ENCODE measurements around the gene ELAPOR1.

ELAPOR1 gene

GRCh38 chr1:109109906-109110305 lies 4.0 kb upstream of the ELAPOR1 start:
- CTCF ChIA-PET, result interaction anchor here (0.9 to 4.3 kb wide), 6 partner anchors 10 to 289 kb away, joined by 3 to 42 read pairs (median 4); no protein-coding TSS in a partner anchor
- 85% methylated on average over 3 of the region's 3 CpGs for WGBS (ENCODE audit: insufficient coverage)
- DNase-seq, result no peak

DNA sequence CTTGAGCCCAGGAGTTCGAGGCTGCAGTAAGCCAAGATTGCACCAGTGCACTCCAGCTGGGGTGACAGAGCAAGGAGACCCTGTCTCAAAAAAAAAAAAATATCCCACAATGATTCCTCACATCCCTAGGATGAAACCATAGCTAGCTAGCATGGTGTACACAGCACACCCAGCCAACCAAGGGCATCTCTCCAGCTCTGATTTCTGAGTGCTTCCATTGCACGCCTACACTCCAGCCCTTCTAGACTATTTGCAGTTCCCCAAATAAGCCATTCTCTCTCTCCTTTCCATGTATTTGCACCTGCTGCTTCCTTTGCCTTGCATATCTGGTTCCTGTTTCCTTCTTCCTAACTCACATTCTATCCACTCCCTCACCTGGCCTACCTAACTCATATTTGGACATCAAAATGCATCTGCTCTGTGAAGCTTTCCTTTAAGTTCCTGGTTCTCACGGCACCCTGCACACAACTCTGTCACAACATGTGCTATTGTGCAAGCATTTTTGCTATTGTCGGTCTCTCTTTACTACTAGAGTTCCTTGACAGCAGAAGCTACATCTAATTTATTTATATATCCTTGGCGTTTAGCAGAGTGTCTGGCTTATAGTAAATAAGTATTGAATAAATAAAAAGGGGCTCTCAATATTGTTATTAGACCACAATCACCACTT lies 2.4 kb upstream of the ELAPOR1 start:
- no peak overlapping the region for H3K4me3 ChIP-seq (ENCODE audit: control insufficient read depth in 1 of 7, extremely low read depth in 1 of 7, insufficient read depth in 4 of 7, low read depth in 2 of 7, low read length in 6 of 7)

More at GRCh38 chr1:109109906-109110305, 4.0 kb upstream of the ELAPOR1 start:
- peaks cover 9 to 53% (median 17%) of the 10 kb centered on the region in 5 experiments for H3K27me3 ChIP-seq (replicated peaks in 2 of 5; ENCODE audit: control insufficient read depth in 4 of 5, insufficient read depth in 5 of 5, low read length in 4 of 5)
- no peaks in the 10 kb centered on the region for H3K9me3 ChIP-seq (ENCODE audit: control extremely low read depth in 1 of 5, control insufficient read depth in 4 of 5, insufficient read depth in 2 of 5, low read depth in 1 of 5, low read length in 4 of 5)
- H3K4me3 ChIP-seq (ENCODE audit: control insufficient read depth in 1 of 7, extremely low read depth in 1 of 7, insufficient read depth in 4 of 7, low read depth in 2 of 7, low read length in 6 of 7), result no peak overlapping the region
- H3K4me1 ChIP-seq (ENCODE audit: control extremely low read depth in 1 of 4, control insufficient read depth in 4 of 4, insufficient read depth in 4 of 4, low read length in 3 of 4), result peaks cover 0 to 24% (median 22%) of the 10 kb centered on the region in 4 experiments
- H3K27ac ChIP-seq (ENCODE audit: insufficient read depth in 1 of 2, low read depth in 1 of 2, low read length in 2 of 2, poor library complexity in 1 of 2, severe bottlenecking in 2 of 2), result no peak overlapping the region
- POLR2A ChIA-PET, result no interaction called here
- no peaks in the 10 kb centered on the region for H3K36me3 ChIP-seq (ENCODE audit: control insufficient read depth in 4 of 4, insufficient read depth in 4 of 4, low read length in 3 of 4)

DNA sequence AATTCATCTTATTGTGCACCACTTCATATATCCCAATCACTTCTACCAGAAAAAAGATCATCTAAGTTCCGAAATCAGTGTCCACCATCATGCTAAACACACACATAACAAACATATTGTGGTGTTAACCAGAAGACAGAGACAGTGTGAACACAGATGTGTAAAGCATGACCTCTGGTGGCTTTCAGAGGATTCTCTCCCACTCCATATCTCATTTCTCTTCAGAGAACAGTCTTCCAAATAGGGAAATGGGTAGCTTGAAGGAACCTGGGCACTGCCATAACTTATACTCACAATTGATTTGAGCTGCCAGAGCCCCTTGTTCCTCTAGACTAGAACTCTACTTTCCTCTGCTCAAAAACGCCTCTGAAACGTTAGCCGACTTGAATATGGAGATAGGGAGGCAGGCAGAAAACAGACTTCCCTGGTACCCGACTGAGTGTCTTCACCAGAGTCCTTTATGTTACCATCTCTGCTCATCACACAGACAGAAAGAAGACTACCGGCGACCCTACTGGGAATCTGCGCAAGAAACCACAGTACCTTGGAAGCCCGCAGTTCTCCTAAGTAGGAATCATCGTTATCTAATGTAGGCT lies 1.8 kb upstream of the ELAPOR1 start:
- H3K4me1 ChIP-seq (ENCODE audit: control extremely low read depth in 1 of 4, control insufficient read depth in 4 of 4, insufficient read depth in 4 of 4, low read length in 3 of 4), result peaks cover 0 to 24% (median 22%) of the 10 kb centered on the region in 4 experiments
- H3K36me3 ChIP-seq (ENCODE audit: control insufficient read depth in 4 of 4, insufficient read depth in 4 of 4, low read length in 3 of 4), result no peaks in the 10 kb centered on the region
- WGBS (ENCODE audit: insufficient coverage), result 39% methylated on average over 6 of the region's 10 CpGs
- peak overlapping the region in 2 of 7 experiments; percentile 64 to 69 for H3K4me3 ChIP-seq (ENCODE audit: control insufficient read depth in 1 of 7, extremely low read depth in 1 of 7, insufficient read depth in 4 of 7, low read depth in 2 of 7, low read length in 6 of 7)
- H3K9me3 ChIP-seq (ENCODE audit: control extremely low read depth in 1 of 5, control insufficient read depth in 4 of 5, insufficient read depth in 2 of 5, low read depth in 1 of 5, low read length in 4 of 5), result no peaks in the 10 kb centered on the region
- peak; percentile 61 to 64 (median 62) for DNase-seq
- H3K27me3 ChIP-seq (replicated peaks in 2 of 5; ENCODE audit: control insufficient read depth in 4 of 5, insufficient read depth in 5 of 5, low read length in 4 of 5), result peaks cover 13 to 71% (median 29%) of the 10 kb centered on the region in 5 experiments
- no peak overlapping the region for H3K27ac ChIP-seq (ENCODE audit: insufficient read depth in 1 of 2, low read depth in 1 of 2, low read length in 2 of 2, poor library complexity in 1 of 2, severe bottlenecking in 2 of 2)
- POLR2A ChIA-PET, result interaction anchor here (0.6 to 1.2 kb wide), 2 partner anchors 22 to 155 kb away, joined by 3 read pairs; no protein-coding TSS in a partner anchor
- CTCF ChIA-PET, result interaction anchor here (0.8 to 4.3 kb wide), 31 partner anchors 9 to 294 kb away, joined by 3 to 42 read pairs (median 4); partner anchors contain the start of gene TMEM167B

More for the DNA sequence above, 2.4 kb upstream of the ELAPOR1 start:
- H3K36me3 ChIP-seq (ENCODE audit: control insufficient read depth in 4 of 4, insufficient read depth in 4 of 4, low read length in 3 of 4), result no peaks in the 10 kb centered on the region
- H3K27ac ChIP-seq (ENCODE audit: insufficient read depth in 1 of 2, low read depth in 1 of 2, low read length in 2 of 2, poor library complexity in 1 of 2, severe bottlenecking in 2 of 2), result no peak overlapping the region
- H3K4me1 ChIP-seq (ENCODE audit: control extremely low read depth in 1 of 4, control insufficient read depth in 4 of 4, insufficient read depth in 4 of 4, low read length in 3 of 4), result peaks cover 0 to 24% (median 22%) of the 10 kb centered on the region in 4 experiments
- H3K27me3 ChIP-seq (replicated peaks in 2 of 5; ENCODE audit: control insufficient read depth in 4 of 5, insufficient read depth in 5 of 5, low read length in 4 of 5), result peaks cover 13 to 69% (median 26%) of the 10 kb centered on the region in 5 experiments
- CTCF ChIA-PET, result interaction anchor here (0.9 to 4.3 kb wide), 24 partner anchors 9 to 289 kb away, joined by 3 to 42 read pairs (median 4); partner anchors contain the start of gene TMEM167B
- peak in 2 of 3 donors; percentile 18 to 29 for DNase-seq
- POLR2A ChIA-PET, result no interaction called here
- 97% methylated on average over 3 of the region's 5 CpGs for WGBS (ENCODE audit: insufficient coverage)
- no peaks in the 10 kb centered on the region for H3K9me3 ChIP-seq (ENCODE audit: control extremely low read depth in 1 of 5, control insufficient read depth in 4 of 5, insufficient read depth in 2 of 5, low read depth in 1 of 5, low read length in 4 of 5)

- 10% methylated on average over 26 of the region's 31 CpGs for WGBS (ENCODE audit: insufficient coverage)
- ChIA-PET POLR2A (interaction anchor here (0.6 to 1.2 kb wide), 3 partner anchors 13 to 156 kb away, joined by 3 to 4 read pairs (median 3); no protein-coding TSS in a partner anchor), CTCF (interaction anchor here (0.8 to 4.3 kb wide), 27 partner anchors 8 to 295 kb away, joined by 3 to 42 read pairs (median 4); partner anchors contain the start of gene TMEM167B)
- Histone ChIP-seq H3K27ac (ENCODE audit: insufficient read depth in 1 of 2, low read depth in 1 of 2, low read length in 2 of 2, poor library complexity in 1 of 2, severe bottlenecking in 2 of 2) (no peak overlapping the region), H3K4me3 (ENCODE audit: control insufficient read depth in 1 of 7, extremely low read depth in 1 of 7, insufficient read depth in 4 of 7, low read depth in 2 of 7, low read length in 6 of 7) (peak overlapping the region in 5 of 7 experiments; percentile 16 to 69 (median 39)), H3K4me1 (ENCODE audit: control extremely low read depth in 1 of 4, control insufficient read depth in 4 of 4, insufficient read depth in 4 of 4, low read length in 3 of 4) (peaks cover 0 to 24% (median 22%) of the 10 kb centered on the region in 4 experiments), H3K9me3 (ENCODE audit: control extremely low read depth in 1 of 5, control insufficient read depth in 4 of 5, insufficient read depth in 2 of 5, low read depth in 1 of 5, low read length in 4 of 5) (no peaks in the 10 kb centered on the region), H3K36me3 (ENCODE audit: control insufficient read depth in 4 of 4, insufficient read depth in 4 of 4, low read length in 3 of 4) (no peaks in the 10 kb centered on the region), H3K27me3 (replicated peaks in 2 of 5; ENCODE audit: control insufficient read depth in 4 of 5, insufficient read depth in 5 of 5, low read length in 4 of 5) (peaks cover 13 to 74% (median 31%) of the 10 kb centered on the region in 5 experiments)
- peak; percentile 85 to 89 (median 87) for DNase-seq
Measured at GRCh38 chr1:109112652-109113285, 1.1 kb upstream of the ELAPOR1 start.

DNA sequence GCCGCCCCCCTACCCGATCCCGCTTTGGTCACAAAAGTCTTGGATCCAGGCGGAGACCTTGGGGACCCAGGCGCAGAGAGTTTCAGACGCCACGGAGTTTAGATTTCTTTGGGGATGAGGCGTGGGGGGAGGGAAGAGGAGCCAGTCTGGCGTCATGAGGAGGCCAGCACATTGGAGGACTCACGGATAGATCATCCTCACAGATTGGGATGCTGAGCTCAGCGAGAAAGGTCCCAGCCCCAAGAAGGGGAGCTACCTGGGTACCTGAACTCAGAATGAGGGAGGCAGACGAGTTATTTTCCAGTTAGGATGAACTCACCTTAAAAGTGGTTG lies 393 bp downstream of the ELAPOR1 start:
- peaks cover 13 to 84% (median 29%) of the 10 kb centered on the region in 5 experiments for H3K27me3 ChIP-seq (replicated peaks in 2 of 5; ENCODE audit: control insufficient read depth in 4 of 5, insufficient read depth in 5 of 5, low read length in 4 of 5)
- ChIA-PET CTCF (interaction anchor here (0.8 to 1.4 kb wide), 5 partner anchors 12 to 107 kb away, joined by 3 to 5 read pairs (median 3); no protein-coding TSS in a partner anchor), POLR2A (no interaction called here)
- WGBS (ENCODE audit: insufficient coverage), result 16% methylated on average over 12 of the region's 12 CpGs
- peak overlapping the region in 3 of 7 experiments; percentile 9 to 64 (median 16) for H3K4me3 ChIP-seq (ENCODE audit: control insufficient read depth in 1 of 7, extremely low read depth in 1 of 7, insufficient read depth in 4 of 7, low read depth in 2 of 7, low read length in 6 of 7)
- no peaks in the 10 kb centered on the region for H3K9me3 ChIP-seq (ENCODE audit: control extremely low read depth in 1 of 5, control insufficient read depth in 4 of 5, insufficient read depth in 2 of 5, low read depth in 1 of 5, low read length in 4 of 5)
- no peaks in the 10 kb centered on the region for H3K36me3 ChIP-seq (ENCODE audit: control insufficient read depth in 4 of 4, insufficient read depth in 4 of 4, low read length in 3 of 4)
- peaks cover 0 to 24% (median 22%) of the 10 kb centered on the region in 4 experiments for H3K4me1 ChIP-seq (ENCODE audit: control extremely low read depth in 1 of 4, control insufficient read depth in 4 of 4, insufficient read depth in 4 of 4, low read length in 3 of 4)
- no peak for DNase-seq
- H3K27ac ChIP-seq (ENCODE audit: insufficient read depth in 1 of 2, low read depth in 1 of 2, low read length in 2 of 2, poor library complexity in 1 of 2, severe bottlenecking in 2 of 2), result no peak overlapping the region

GRCh38 chr1:109115685-109116084 lies 1.8 kb downstream of the ELAPOR1 start:
- H3K9me3 ChIP-seq (ENCODE audit: control extremely low read depth in 1 of 5, control insufficient read depth in 4 of 5, insufficient read depth in 2 of 5, low read depth in 1 of 5, low read length in 4 of 5), result no peaks in the 10 kb centered on the region
- H3K4me3 ChIP-seq (ENCODE audit: control insufficient read depth in 1 of 7, extremely low read depth in 1 of 7, insufficient read depth in 4 of 7, low read depth in 2 of 7, low read length in 6 of 7), result no peak overlapping the region
- CTCF ChIA-PET, result interaction anchor here (0.5 to 0.9 kb wide), 2 partner anchors 19 to 58 kb away, joined by 3 to 4 read pairs; no protein-coding TSS in a partner anchor
- H3K36me3 ChIP-seq (ENCODE audit: control insufficient read depth in 4 of 4, insufficient read depth in 4 of 4, low read length in 3 of 4), result no peaks in the 10 kb centered on the region
- H3K27ac ChIP-seq (ENCODE audit: insufficient read depth in 1 of 2, low read depth in 1 of 2, low read length in 2 of 2, poor library complexity in 1 of 2, severe bottlenecking in 2 of 2), result no peak overlapping the region
- POLR2A ChIA-PET, result no interaction called here
- DNase-seq, result peak in 1 of 3 donors; percentile 20
- peaks cover 10 to 72% (median 29%) of the 10 kb centered on the region in 5 experiments for H3K27me3 ChIP-seq (replicated peaks in 2 of 5; ENCODE audit: control insufficient read depth in 4 of 5, insufficient read depth in 5 of 5, low read length in 4 of 5)
- WGBS (ENCODE audit: insufficient coverage), result 95% methylated on average over 2 of the region's 2 CpGs
- H3K4me1 ChIP-seq (ENCODE audit: control extremely low read depth in 1 of 4, control insufficient read depth in 4 of 4, insufficient read depth in 4 of 4, low read length in 3 of 4), result peaks cover 0 to 24% (median 22%) of the 10 kb centered on the region in 4 experiments

Measured in common myeloid progenitor, CD34-positive (primary cell).